ENCODE data around the gene HNRNPM.
A peak's percentile ranks its signal among the peaks of the same experiment; 100 is the strongest.

The HNRNPM gene

GRCh38 chr19:8487137-8487851 lies 42.5 kb downstream of the HNRNPM start:
- peak; percentile 99 for DNase-seq

GRCh38 chr19:8488365-8488764 lies 43.6 kb downstream of the HNRNPM start:
- DNase-seq, result no peak

GRCh38 chr19:8489561-8490394 lies 45.0 kb downstream of the HNRNPM start:
- no peak for DNase-seq

- no peak for DNase-seq
Observed at GRCh38 chr19:8490395-8490760, 45.6 kb downstream of the HNRNPM start.

- DNase-seq, result no peak
Observed at GRCh38 chr19:8490873-8491272, 46.1 kb downstream of the HNRNPM start.

- DNase-seq, result no peak
Observed at GRCh38 chr19:8491574-8491973, 46.8 kb downstream of the HNRNPM start.

- peak; percentile 94 for DNase-seq
Observed at GRCh38 chr19:8494158-8494557, 49.4 kb downstream of the HNRNPM start.

- DNase-seq, result no peak
Observed at GRCh38 chr19:8498295-8498694, 53.5 kb downstream of the HNRNPM start.

GRCh38 chr19:8499048-8499833 lies 54.5 kb downstream of the HNRNPM start:
- no peak for DNase-seq

GRCh38 chr19:8500158-8500557 lies 55.4 kb downstream of the HNRNPM start:
- peak; percentile 96 for DNase-seq

- DNase-seq, result no peak
Observed at GRCh38 chr19:8501516-8501915, 56.7 kb downstream of the HNRNPM start.

- DNase-seq, result peak; percentile 31
Observed at GRCh38 chr19:8501981-8502380, 57.2 kb downstream of the HNRNPM start.

- DNase-seq, result peak; percentile 59
Observed at GRCh38 chr19:8503510-8503909, 58.7 kb downstream of the HNRNPM start.

- peak; percentile 96 for DNase-seq
Observed at GRCh38 chr19:8504171-8504570, 59.4 kb downstream of the HNRNPM start.

GRCh38 chr19:8504919-8505318 lies 60.1 kb downstream of the HNRNPM start:
- no peak for DNase-seq

- peak; percentile 58 for DNase-seq
Observed at GRCh38 chr19:8505680-8506401, 61.1 kb downstream of the HNRNPM start.

- no peak for DNase-seq
Observed at GRCh38 chr19:8506402-8506957, 61.7 kb downstream of the HNRNPM start.

- DNase-seq, result no peak
Observed at GRCh38 chr19:8510589-8511115, 65.9 kb downstream of the HNRNPM start.

- no peak for DNase-seq
Observed at GRCh38 chr19:8511573-8512101, 66.9 kb downstream of the HNRNPM start.

- no peak for DNase-seq
Observed at GRCh38 chr19:8512115-8512967, 67.6 kb downstream of the HNRNPM start.
